NCI-H2227 (cell line): ENCODE measurements around the gene TAX1BP3.
"Not testable (repeated sequence)": the region's sequence is repeated elsewhere in the genome, so short reads cannot be mapped to it uniquely, and the experiment has no call there.

ENCODE experiments used
- DNase-seq: peaks from one replicate; lab custom pipeline; 2025; ENCODE audit not compliant: unreplicated experiment; lab: John Stamatoyannopoulos, UW

The TAX1BP3 gene, protein sequence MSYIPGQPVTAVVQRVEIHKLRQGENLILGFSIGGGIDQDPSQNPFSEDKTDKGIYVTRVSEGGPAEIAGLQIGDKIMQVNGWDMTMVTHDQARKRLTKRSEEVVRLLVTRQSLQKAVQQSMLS

DNA sequence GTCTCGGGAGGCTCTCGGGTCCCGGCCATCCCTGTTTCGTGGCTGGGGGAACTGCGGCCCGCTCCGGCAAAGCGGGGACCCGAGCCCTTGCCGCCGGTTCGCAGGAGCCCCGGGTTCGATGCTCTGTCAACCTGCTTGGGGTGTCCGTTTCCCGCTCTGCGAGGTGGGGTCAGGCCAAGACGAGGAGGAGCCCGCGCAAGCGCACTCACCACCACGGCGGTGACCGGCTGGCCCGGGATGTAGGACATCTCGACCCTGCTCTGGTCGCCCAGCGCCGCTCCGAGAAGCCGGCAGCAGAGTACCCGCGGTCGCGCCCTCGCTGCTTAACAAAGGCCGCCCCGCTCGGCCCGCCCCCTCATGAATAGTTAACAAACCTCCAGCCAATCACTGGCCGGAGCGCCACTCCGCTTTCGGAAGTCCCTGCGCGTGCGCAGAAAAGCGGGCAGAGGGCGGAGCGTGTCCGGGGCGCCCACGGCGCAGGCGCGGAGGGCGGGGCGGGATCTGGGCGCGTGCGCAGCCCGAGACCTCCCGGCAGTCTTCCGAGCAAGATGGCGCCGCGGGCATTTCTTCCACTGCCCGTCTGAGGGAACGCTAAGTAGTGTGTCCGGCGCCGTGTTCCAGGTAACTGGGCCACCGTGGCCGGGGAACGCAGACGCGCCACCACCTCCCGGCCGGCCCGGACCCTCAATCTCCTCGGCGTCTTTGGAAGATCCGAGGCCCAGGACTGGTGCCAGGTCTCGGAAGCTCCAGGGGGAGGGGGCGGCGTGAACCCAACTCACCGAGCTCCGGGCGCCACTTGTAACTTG, at the start of gene TAX1BP3, which contains the start of gene EMC6:
TSS of gene TAX1BP3 (minus strand) at position 300 of the 806 bp plus-strand sequence. CDS start at position 248, 52 bp downstream.
TSS of gene EMC6 (plus strand) at position 534 of the 806 bp plus-strand sequence. CDS start 335 bp downstream, outside the sequence.
- DNase-seq = peak; percentile 97

DNA sequence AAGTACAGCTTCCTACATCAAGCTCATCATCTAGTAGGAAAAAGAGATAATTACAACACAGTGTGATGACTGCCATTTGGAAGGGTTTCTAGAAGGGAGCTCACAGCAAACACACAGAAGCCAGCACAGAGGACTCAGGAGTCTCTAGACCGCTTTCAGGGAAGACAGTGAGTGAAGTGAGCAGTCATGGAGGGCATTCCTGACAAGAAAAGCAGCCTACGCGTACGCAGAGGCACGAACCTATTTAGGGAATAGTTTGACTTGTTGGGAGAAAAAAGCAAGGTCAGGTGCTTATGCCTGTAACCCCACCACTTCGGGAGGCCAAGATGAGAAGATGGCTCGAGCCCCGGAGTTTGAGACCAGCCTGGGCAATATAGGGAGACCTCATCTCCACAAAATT, 46.9 kb upstream of the TAX1BP3 start:
- DNase-seq = no peak

DNA sequence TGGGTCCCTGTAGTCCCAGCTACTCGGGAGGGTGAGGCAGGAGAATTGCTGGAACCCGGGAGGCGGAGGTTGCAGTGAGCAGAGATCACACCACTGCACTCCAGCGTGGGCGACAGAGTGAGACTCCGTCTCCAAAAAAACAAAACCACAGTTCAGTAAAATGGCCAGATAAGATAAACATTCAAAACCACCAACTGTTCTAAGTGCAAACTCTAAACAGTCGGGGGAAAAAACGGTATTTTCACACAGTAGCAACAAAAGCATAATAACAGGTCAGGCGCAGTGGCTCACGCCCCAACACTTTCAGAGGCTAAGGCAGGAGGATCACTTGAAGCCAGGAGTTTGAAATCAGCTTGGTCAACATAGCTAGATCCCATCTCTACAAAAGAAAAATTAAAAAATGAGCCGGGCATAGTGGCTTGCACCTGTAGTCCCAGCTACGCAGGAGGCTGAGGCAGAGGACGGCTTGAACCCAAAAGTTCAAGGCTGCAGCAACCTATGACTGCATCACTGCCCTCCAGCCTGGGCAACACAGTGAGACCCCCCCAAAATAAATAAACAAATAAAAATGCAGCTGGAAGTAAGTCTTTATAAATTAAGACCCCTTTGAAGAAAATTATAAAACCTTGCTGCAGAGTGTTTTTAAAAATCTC, 44.6 kb upstream of the TAX1BP3 start:
- no peak for DNase-seq

DNA sequence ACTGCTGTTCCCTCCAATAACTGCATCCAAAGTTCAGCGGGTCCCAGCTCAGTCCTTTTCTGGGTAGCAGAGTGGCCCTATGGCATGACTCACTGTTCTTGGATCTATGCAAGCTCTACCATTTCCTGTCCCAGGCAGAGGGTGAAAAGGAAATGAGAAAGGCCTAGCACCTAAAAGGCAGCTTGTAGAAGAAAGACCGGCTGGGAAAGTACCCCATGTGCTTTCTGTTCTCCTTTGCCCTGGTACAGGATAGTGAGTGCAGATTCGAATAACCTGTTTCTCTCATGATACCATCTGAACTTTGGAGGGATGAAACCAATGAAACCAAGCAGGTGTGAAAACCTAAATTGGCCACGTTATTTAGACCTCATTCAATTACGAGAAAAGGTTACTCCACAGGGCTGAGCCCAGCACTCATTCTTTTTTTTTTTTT, 42.6 kb upstream of the TAX1BP3 start:
- no peak for DNase-seq

DNA sequence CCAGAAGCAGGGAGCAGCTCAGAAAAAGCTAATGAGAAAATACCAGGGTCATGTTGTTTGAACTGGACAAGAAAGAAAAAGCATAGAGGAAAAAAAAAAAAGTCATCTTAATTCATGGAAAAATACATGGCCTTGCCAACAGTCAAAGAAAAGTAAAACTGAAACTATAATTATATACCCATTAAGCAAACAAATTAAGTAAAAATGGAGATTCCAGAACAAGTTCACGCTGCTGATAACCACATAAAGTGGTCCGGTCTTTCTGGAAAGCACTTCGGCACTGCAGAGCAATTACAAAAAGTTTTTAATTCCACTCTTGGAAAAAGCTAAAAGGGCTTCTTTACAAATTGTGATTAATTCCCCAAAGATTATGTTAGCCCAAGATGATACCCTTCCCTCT, 40.0 kb upstream of the TAX1BP3 start:
- DNase-seq = no peak

DNA sequence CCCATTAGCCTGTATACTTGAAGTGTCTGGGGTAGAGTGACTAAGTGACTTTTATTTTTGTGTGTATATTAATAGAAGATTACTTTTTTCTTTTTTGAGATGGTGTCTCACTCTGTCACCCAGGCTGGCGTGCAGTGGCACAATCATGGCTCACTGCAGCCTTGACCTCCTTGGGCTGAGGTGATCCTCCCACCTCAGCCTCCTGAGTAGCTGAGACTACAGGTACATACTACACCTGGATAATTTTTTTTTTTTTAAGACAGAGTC, 37.3 kb upstream of the TAX1BP3 start:
- not testable (repeated sequence) for DNase-seq

DNA sequence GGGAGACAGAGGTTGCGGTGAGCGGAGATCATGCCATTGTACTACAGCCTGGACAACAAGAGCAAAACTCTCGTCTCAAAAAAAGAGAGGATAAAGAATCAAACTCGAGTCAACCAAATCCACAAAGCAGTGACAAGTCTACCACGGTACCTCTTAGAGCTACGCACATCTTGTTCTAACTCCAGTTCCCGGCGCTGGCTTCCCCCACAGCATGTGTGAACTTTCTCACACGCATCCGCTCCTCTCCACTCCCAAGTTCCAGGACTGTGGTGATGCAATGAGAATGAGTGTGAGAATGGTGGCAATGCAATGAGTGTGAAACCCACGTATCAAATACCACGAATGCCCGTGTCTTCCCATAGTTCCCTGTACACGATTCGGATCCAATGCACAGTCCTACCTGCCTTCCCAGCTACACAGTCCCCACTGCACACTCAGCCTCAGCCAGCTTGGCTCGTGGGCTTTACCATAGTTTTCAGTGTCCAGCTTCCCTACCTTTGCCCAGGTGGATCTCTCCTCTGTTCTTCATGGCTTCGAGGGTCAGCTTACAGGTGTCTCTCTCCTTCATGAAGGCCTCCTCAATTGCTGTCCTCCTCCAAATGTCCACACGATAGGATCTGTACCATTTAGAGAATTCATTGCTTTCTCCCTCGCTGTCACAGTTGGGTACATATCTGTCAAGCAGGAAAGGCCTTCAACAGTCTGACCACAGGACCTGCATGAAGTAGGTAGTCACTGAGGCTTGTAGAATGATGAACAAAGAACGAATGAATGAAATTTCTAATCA, 36.7 kb upstream of the TAX1BP3 start:
- no peak for DNase-seq

DNA sequence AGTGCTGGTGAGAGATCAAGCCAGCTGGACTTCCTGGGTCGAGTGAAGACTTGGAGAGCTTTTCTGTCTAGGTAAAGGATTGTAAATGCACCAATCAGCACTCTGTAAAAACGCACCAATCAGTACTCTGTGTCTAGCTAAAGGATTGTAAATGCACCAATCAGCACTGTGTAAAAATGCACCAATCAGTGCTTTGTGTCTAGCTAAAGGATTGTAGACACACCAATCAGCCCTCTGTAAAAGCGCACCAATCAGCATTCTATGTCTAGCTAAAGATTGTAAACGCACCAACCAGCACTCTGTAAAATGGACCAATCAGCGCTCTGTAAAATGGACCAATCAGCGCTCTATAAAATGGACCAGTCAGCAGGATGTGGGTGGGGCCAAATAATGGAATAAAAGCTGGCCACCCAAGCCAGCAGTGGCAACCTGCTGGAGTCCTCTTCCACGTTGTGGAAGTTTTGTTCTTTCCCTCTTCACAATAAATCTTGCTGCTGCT, 33.7 kb upstream of the TAX1BP3 start:
- not testable (repeated sequence) for DNase-seq

DNA sequence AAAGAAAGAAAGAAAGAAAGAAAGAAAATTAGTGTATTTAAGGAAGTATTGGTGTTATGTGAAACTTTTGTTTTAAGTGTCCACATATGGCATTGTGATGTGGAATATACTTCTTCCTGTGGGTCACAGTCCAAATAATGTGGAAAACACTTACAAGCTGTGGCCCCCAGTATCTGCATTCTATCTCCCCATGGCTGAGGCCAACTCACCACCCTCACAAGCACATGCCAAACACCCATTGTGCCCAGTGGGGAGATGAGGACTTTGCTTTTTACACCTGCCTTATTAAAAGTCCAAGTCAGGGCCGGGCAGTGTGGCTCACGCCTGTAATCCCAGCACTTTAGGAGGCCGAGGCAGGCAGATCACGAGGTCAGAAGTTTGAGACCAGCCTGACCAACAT, 31.6 kb upstream of the TAX1BP3 start:
- no peak for DNase-seq

DNA sequence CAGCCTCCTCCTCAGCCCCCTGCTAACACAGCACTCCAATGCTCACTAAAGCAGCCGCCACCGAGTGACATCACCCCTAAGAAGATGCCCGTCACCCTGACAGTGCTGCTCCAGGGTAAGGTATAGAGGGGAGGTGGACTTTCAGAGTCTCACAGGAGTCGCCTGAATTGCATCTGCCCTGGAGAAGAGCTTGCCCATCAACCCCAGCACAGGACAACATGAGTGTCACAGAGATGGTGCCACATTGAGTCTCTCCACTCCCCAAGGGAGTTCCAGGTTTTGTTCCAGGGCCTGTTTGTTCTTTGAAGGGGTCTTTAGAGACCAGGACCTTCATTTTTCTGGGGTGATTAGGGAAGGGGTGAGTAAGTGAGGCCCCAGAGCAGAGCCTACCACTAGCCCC, 29.8 kb upstream of the TAX1BP3 start:
- DNase-seq = no peak

DNA sequence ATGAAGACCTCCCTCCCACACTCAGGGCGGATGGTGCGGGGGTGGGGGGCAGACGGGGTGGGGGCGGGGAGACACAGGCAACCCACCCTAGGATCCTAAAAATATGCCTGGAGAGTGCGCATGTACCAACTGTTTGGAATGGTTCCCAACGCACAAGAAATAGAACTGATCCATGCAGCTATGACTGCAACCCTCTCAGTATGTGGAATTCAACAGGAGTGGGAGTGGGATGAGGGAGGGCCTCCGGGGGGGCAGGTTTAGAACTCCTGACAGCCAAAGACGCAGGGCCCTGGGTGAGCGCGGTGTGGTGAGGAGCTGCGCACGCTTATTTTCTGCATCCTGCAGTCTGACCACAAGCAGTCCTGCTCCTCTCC, 28.7 kb upstream of the TAX1BP3 start:
- no peak for DNase-seq

DNA sequence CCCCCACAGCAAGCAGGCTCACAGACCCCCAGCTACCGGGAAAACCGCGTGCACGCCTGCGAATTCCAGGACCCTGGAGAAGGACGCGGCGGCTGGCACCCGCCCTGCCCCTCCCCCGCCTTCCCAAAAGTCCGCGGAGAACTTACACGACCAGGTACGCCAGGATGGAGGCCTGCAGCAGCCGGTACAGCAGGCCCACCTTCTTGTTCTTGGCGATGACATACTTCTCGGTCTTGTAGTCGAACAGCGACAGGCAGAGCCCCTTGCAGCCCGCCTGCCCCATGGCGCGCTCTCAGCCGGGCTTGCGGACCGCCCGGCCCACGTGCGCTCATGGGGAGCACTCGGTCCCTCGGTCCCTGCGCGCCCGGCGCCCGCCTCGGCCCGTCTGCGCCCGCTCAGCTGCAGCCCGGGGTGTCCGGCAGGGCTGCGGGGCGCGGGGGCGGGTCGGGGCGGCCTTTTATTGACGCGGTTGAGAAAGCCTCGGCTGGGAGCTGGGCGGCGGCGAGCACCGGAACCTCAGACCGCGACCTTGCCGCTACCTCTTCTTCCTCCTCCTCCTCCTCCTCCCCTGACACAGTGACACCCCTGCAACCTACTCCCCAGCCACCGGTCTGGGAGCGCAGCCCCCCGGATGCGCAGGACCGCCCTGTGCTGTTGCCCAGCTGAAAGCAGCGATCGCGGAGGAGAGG, 27.5 kb upstream of the TAX1BP3 start, which contains the start of gene P2RX5:
TSS of gene P2RX5 (minus strand) at position 433 of the 689 bp plus-strand sequence. CDS start at position 283, 150 bp downstream.
- peak; percentile 17 for DNase-seq

DNA sequence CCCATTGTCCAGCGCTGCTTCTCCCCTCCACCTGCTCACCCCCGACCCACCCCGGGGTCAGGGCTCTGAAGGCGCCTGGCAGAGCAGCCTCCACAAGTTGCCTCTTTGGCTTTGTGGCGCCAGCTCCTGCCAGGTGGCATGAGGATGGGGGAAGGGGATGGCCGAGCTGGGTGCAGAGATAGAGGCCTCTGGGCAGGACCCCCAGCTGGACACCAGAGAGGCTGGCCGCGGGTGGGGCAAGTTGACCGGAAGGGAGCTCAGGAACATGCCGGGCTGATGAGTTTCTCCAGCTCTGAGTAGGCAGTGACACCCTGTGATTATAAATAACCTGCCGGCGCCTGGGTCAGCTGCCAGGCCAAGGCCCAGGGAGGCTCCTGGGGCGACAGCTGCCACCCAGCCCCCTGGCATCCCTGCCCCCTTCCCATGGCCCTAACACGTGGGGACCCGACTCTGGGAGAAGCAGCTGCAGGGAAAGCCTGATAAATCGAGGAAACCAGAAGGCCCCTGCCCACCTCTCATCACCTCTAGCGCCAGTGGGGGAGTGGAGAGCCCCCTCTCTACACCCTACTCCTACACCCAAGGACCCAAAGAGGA, 26.8 kb upstream of the TAX1BP3 start:
- no peak for DNase-seq

DNA sequence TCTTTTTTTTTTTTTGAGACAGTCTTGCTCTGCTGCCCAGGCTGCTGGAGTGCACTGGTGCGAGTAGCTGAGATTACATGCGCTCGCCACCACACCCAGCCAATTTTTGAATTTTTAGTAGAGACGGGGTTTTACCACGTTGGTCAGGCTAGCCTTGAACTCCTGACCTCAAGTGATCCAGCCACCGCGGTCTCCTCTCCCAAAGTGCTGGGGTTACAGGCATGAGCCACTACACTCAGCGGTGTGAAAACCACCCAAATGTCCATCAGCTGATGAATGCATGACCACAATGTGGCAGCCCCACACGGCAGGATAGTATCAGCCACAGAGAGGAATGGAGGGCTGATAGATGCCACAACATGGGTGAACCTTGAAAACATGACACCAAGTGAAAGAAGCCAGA, 25.5 kb upstream of the TAX1BP3 start:
- DNase-seq = no peak

DNA sequence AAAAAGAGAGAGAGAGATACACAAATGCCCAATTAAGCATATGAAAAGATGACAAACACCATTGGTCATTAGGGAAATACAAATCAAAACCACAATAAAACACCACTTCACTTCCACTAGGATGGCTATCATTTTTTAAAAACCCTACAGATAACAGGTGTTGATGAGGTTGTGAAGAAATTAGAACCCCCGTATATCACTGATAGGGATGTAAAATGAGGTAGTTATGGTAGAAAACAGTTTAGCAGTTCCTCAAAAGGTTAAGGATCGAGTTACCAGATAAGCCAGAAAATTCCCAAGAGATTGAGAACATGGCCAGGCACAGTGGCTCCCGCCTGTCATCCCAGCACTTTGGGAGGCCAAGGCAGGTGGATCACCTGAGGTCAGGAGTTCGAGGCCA, 24.8 kb upstream of the TAX1BP3 start:
- no peak for DNase-seq

DNA sequence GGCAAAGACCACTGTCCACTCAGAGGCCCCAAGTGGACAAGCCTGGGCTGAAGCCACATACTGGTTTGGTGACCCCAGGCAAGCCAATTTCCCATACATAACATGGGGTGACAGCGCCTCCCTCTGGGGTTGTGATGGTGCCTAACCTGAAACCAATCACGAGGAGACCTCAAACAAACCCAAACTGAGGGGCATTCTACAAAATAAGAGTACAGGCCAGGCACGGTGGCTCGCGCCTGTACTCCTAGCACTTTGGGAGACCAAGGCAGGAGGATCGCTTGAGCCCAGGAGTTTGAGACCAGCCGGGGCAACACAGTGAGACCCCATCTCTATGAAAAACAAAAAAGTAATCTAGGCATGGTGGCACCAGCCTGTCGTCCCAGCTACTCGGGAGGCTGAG, 24.0 kb upstream of the TAX1BP3 start:
- no peak for DNase-seq

DNA sequence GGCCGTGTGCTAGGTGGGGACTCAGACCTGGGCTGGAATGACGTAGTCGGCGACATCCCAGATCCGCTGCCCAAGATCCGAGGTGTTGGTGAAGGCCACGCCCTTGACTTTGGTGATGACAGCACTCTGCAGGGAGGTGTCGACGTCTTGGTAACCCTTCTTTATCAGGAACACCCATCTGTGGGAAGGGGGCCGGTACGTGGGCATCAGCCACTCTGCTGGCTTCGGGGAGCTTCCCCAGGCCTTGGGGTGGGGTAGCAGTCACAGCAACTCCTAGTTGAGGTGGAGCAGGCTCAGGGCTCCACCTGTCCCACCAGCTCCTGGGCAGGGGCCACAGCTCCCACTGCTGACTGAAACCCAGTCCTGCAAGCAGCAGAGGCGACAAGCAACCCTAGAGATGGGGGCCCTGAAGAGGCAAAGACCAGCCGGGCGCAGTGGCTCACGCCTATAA, 23.3 kb upstream of the TAX1BP3 start:
- no peak for DNase-seq

DNA sequence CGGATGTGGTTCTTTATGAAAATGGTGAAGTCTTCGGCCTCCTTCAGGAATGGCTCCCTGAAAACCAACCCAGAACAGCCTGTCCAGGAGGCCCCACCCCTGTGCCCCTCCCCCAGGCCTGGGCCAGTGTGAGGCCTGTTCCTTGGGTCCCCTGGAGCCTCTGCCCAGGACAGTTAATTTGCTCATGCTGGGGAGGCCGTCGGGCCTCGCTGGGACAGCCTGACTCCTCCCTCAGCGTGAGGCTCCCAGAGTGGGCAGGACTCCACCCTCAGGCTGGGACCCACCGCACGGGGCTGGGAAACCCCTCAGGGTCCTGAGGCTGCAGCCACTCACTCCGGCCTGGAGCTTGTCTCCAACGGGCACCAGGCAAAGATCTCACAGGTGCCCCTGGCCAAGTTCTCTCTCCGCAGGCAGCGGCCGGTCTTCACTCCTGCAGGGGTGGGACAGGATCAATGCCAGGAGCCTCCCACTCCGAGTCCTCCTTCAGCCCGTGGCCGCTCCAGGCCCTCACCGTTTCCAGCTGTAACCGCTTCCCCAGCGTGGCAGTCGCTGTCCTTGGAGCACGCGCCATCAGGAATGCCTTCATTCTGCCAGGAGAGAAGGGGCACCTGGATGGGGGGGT, 21.8 kb upstream of the TAX1BP3 start:
- DNase-seq = no peak

DNA sequence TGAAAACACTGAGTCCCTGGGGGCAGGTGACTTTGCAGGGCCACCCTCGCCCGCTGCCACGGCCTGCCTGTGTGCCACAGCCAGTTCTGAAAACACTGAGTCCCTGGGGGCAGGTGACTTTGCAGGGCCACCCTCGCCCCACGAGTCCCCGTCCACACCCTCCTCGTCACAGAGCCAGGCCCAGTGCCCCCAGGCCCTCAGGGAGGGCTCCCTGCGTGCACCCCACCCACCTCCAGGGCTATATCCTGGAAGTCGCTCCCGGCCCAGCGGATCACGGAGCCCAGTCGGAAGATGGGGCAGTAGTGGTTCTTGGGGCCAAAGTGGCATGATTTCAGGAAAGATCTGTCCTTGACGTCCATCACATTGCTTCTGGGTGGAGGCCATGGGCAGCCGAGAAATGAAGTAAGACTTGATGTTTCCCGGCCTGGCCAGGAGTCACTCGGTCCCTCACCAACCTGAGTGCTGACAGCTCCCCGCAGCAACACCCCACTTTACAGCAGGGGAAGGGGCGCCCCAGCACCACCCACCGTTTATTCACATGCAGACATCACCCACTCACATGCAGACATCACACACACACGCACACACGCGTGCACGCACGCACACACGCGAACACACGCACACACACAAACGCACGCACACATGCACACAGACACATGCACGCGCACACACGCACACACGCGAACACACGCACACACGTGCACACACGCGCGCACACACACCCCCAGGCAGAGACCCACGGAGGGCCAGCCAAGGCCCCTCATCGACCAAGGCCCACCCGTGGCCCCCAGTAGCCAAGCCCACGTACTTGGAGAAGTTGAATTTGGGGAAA, 21.1 kb upstream of the TAX1BP3 start:
- no peak for DNase-seq
